H9 (cell line): Measurements from ENCODE around the gene PROC. TPM values are rescaled to one million over a fixed set of nuclear protein-coding genes. Genes with fewer than 3 reads are reported as not detected.

ENCODE experiments used
- DNase-seq: peaks from one replicate; pipeline ENCODE4 v3.0.0-alpha.2; 2017
- H2AFZ ChIP-seq: one replicate; pipeline ENCODE4 v1.6.1; 2013; ENCODE audit warnings: mild to moderate bottlenecking, low read length, control low read depth, moderate library complexity
- H2AK5ac ChIP-seq: 2 replicates; pipeline ENCODE4 v1.6.1; 2013; ENCODE audit warnings: low read length, control low read depth, mixed read lengths; ENCODE audit not compliant: insufficient read length
- H2BK120ac ChIP-seq: one replicate; pipeline ENCODE4 v1.6.1; 2013; ENCODE audit warnings: low read depth, mild to moderate bottlenecking, low read length, control low read depth, inconsistent platforms; ENCODE audit not compliant: poor library complexity, severe bottlenecking
- H2BK12ac ChIP-seq: 2 replicates; pipeline ENCODE4 v1.6.1; 2013; ENCODE audit warnings: low read length, control low read depth, mixed read lengths, low read depth; ENCODE audit not compliant: insufficient read length
- H2BK15ac ChIP-seq: 2 replicates; pipeline ENCODE4 v1.6.1; 2013; ENCODE audit warnings: low read depth, low read length, control low read depth
- H2BK20ac ChIP-seq: one replicate; pipeline ENCODE4 v1.6.1; 2013; ENCODE audit warnings: low read depth, mild to moderate bottlenecking, low read length, control low read depth, inconsistent platforms; ENCODE audit not compliant: poor library complexity, severe bottlenecking
- H2BK5ac ChIP-seq: 2 replicates; pipeline ENCODE4 v1.6.1; 2013; ENCODE audit warnings: low read length, control low read depth, mixed read lengths; ENCODE audit not compliant: insufficient read length
- H3K14ac ChIP-seq: 2 replicates; pipeline ENCODE4 v1.6.1; 2013; ENCODE audit warnings: low read length, control low read depth; ENCODE audit not compliant: insufficient read depth
- H3K18ac ChIP-seq: 2 replicates; pipeline ENCODE4 v1.6.1; 2013; ENCODE audit warnings: low read depth, mild to moderate bottlenecking, mixed read lengths, low read length, control low read depth; ENCODE audit not compliant: insufficient read length
- H3K23ac ChIP-seq: 2 replicates; pipeline ENCODE4 v1.6.1; 2013; ENCODE audit warnings: low read length, control low read depth, mixed read lengths, low read depth; ENCODE audit not compliant: insufficient read length
- H3K23me2 ChIP-seq: 2 replicates; pipeline ENCODE4 v1.6.1; 2013; ENCODE audit warnings: low read depth, mild to moderate bottlenecking, mixed read lengths, low read length, control low read depth; ENCODE audit not compliant: insufficient read length, poor library complexity, severe bottlenecking
- H3K27ac ChIP-seq: 2 replicates; pipeline ENCODE4 v1.5.1; 2013; ENCODE audit warnings: low read length, control low read depth, mixed read lengths, low read depth; ENCODE audit not compliant: insufficient read length
- H3K27me3 ChIP-seq: 2 replicates; pipeline ENCODE4 v1.6.1; 2013; ENCODE audit warnings: low read length, control low read depth, inconsistent platforms; ENCODE audit not compliant: insufficient read depth
- H3K4ac ChIP-seq: 2 replicates; pipeline ENCODE4 v1.6.1; 2013; ENCODE audit warnings: low read depth, mild to moderate bottlenecking, control low read depth, inconsistent platforms, low read length, moderate library complexity
- H3K4me1 ChIP-seq: 2 replicates; pipeline ENCODE4 v1.6.1; 2013; ENCODE audit warnings: low read length, control low read depth, inconsistent platforms; ENCODE audit not compliant: insufficient read depth
- H3K4me2 ChIP-seq: 2 replicates; pipeline ENCODE4 v1.6.1; 2013; ENCODE audit warnings: low read length, control low read depth, mixed read lengths; ENCODE audit not compliant: insufficient read length, insufficient read depth
- H3K56ac ChIP-seq: 2 replicates; pipeline ENCODE4 v1.6.1; 2013; ENCODE audit warnings: low read depth, mild to moderate bottlenecking, mixed read lengths, low read length, control low read depth; ENCODE audit not compliant: insufficient read length
- H3K79me1 ChIP-seq: 2 replicates; pipeline ENCODE4 v1.6.1; 2013; ENCODE audit warnings: low read depth, mild to moderate bottlenecking, moderate library complexity, low read length, control low read depth, inconsistent platforms; ENCODE audit not compliant: insufficient read depth, poor library complexity, severe bottlenecking
- H3K79me2 ChIP-seq: 2 replicates; pipeline ENCODE4 v1.6.1; 2013; ENCODE audit warnings: low read length, control low read depth, inconsistent platforms; ENCODE audit not compliant: insufficient read depth
- H3K9ac ChIP-seq: 2 replicates; pipeline ENCODE4 v1.6.1; 2013; ENCODE audit warnings: low read length, control low read depth, mixed read lengths; ENCODE audit not compliant: insufficient read length; ENCODE audit errors: extremely low read depth
- H3K9me3 ChIP-seq: one replicate; pipeline ENCODE4 v1.6.1; 2013; ENCODE audit warnings: low read depth, low read length, inconsistent platforms; ENCODE audit not compliant: control insufficient read depth
- H3T11ph ChIP-seq: one replicate; pipeline ENCODE4 v1.6.1; 2013; ENCODE audit warnings: mild to moderate bottlenecking, low read length, control low read depth, inconsistent platforms
- H4K20me1 ChIP-seq: one replicate; pipeline ENCODE4 v1.6.1; 2013; ENCODE audit not compliant: control insufficient read depth, insufficient read length, insufficient read depth
- H4K5ac ChIP-seq: 2 replicates; pipeline ENCODE4 v1.6.1; 2013; ENCODE audit warnings: low read depth, mild to moderate bottlenecking, mixed read lengths, low read length, control low read depth; ENCODE audit not compliant: insufficient read length
- H4K8ac ChIP-seq: replicated peaks from 2 replicates; pipeline ENCODE4 v1.6.1; 2013; ENCODE audit warnings: low read length, control low read depth, mixed read lengths, low read depth; ENCODE audit not compliant: insufficient read length
- H4K91ac ChIP-seq: 2 replicates; pipeline ENCODE4 v1.6.1; 2013; ENCODE audit warnings: low read depth, mild to moderate bottlenecking, moderate library complexity, mixed read lengths, low read length, control low read depth; ENCODE audit not compliant: insufficient read length
- H3K27ac Mint-ChIP-seq, 3 experiments: 2 replicates in 2 of 3; 3 replicates in 1 of 3; pipeline ENCODE4 v1.8.0; 2020 to 2021; ENCODE audit warnings: mixed read lengths in 3 of 3, mild to moderate bottlenecking in 1 of 3, moderate library complexity in 1 of 3
- H3K27me3 Mint-ChIP-seq: 2 replicates; pipeline ENCODE4 v1.8.0; 2021; ENCODE audit warnings: low read depth, mild to moderate bottlenecking, moderate library complexity, mixed read lengths
- H3K36me3 Mint-ChIP-seq, 3 experiments: 2 replicates in 2 of 3; 3 replicates in 1 of 3; pipeline ENCODE4 v1.8.0; 2020 to 2021; ENCODE audit warnings: low read depth in 3 of 3, mixed read lengths in 3 of 3; ENCODE audit not compliant: insufficient read depth in 1 of 3
- H3K4me1 Mint-ChIP-seq, 2 experiments: 2 replicates each; pipeline ENCODE4 v1.8.0; 2020; ENCODE audit warnings: mixed read lengths in 2 of 2
- H3K4me3 Mint-ChIP-seq, 2 experiments: 2 replicates in 1 of 2; 3 replicates in 1 of 2; pipeline ENCODE4 v1.8.0; 2020 to 2021; ENCODE audit warnings: mild to moderate bottlenecking in 2 of 2, mixed read lengths in 2 of 2, moderate library complexity in 1 of 2
- H3K9me3 Mint-ChIP-seq, 2 experiments: 2 replicates in 1 of 2; 3 replicates in 1 of 2; pipeline ENCODE4 v1.8.0; 2020; ENCODE audit warnings: mild to moderate bottlenecking in 2 of 2, mixed read lengths in 2 of 2, moderate library complexity in 1 of 2
- WGBS: extraction: QIAGEN DNeasy Blood & Tissue Kit; methylation state at CpG from one replicate; pipeline ENCODE4 v1.1.7; 2013; ENCODE audit warnings: missing lambda C conversion rate, low lambda C conversion rate, mixed read lengths; ENCODE audit not compliant: insufficient read length; ENCODE audit errors: extremely low coverage; 5-methylcytosine and 5-hydroxymethylcytosine counted together
- total RNA-seq: library from RNA; stranded (reverse); gene quantifications from 2 replicates; pipeline ENCODE4 v1.2.1, GENCODE V29; 2021
- TF ChIP-seq, protein P1 (sequence below): fragments of 200-600 bp; sonication (generic); conservative IDR thresholded peaks from 3 replicates; pipeline ENCODE4 v1.8.0; 2021; ENCODE audit warnings: antibody characterized with exemption, mild to moderate bottlenecking

The PROC gene
- total RNA-seq, 1 experiment from 2014 or later: 0.61 TPM

DNA sequence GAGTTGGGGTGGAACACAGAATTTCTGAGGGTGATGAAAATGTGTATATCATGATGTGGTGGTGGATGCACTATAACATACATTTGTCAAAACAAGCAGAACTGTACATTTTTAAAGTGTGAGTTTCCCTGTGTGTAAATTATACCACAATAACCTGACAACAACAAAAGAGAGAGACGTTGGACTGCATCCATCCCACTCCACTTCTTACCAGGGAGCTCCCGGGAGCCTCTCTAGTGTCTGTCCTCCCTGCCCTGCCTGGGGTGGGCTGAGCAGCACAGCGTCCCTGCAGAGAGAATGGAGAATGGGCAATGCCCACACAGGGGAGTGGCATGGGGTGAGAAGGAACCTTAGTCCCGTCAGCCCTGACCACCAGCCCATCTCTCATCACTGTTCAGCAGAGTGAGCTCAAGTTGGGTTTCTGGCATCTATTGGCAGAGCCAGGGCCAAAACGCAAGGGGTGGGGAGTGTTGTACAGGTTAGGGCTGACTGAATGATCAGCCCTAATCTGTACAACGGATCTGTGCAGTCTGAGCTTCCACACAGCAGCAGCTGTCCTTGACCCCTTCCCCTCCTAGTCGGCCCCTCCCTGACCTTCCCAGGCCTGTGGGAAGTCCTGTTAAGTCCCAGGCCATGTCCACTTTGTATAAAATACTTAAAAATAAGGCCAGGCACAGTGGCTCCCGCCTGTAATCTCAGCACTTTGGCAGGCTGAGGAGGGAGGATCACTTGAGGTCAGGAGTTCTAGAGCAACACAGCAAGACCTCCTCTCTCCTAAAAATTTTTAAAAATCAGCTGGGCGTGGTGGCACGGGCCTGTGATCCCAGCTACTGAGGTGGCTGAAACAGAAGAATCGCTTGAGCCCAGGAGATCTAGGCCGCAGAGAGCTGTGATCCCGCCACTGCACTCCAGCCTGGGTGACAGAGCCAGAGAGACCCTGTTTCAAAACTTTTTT lies 3.3 kb upstream of the PROC start:
- no peak for DNase-seq
- no peak overlapping the region for H3K27ac ChIP-seq
- no peak overlapping the region for H4K91ac ChIP-seq
- H2AFZ ChIP-seq: no peak overlapping the region
- H3K79me2 ChIP-seq: no peaks in the 10 kb centered on the region
- H3K56ac ChIP-seq: no peak overlapping the region
- WGBS: no CpG with 5 or more reads among the region's 13 CpGs
- H3K27me3 Mint-ChIP-seq: peaks cover 58% of the 10 kb centered on the region
- H4K20me1 ChIP-seq: no peaks in the 10 kb centered on the region
- H3K18ac ChIP-seq: no peak overlapping the region
- no peaks in the 10 kb centered on the region for H3K9me3 ChIP-seq
- H3K23me2 ChIP-seq: peaks cover 6% of the 10 kb centered on the region
- H2BK12ac ChIP-seq: no peak overlapping the region
- H3K4ac ChIP-seq: no peak overlapping the region
- H3K9ac ChIP-seq: no peak overlapping the region
- H3K23ac ChIP-seq: no peak overlapping the region
- no peak overlapping the region for H2BK15ac ChIP-seq
- H3K36me3 Mint-ChIP-seq: peaks cover 0 to 16% (median 4%) of the 10 kb centered on the region in 3 experiments; a peak in 3 of 7 replicates
- peaks cover 4% of the 10 kb centered on the region; the same call in 1 of the 2 replicates for H3K27me3 ChIP-seq
- H3K14ac ChIP-seq: no peak overlapping the region
- H3K9me3 Mint-ChIP-seq: peaks cover 4% of the 10 kb centered on the region in 2 experiments; a peak in 3 of 5 replicates
- H4K8ac ChIP-seq: no peak overlapping the region
- no peak overlapping the region for H2AK5ac ChIP-seq
- H3K4me1 ChIP-seq: no peaks in the 10 kb centered on the region
- TF ChIP-seq, protein P1, sequence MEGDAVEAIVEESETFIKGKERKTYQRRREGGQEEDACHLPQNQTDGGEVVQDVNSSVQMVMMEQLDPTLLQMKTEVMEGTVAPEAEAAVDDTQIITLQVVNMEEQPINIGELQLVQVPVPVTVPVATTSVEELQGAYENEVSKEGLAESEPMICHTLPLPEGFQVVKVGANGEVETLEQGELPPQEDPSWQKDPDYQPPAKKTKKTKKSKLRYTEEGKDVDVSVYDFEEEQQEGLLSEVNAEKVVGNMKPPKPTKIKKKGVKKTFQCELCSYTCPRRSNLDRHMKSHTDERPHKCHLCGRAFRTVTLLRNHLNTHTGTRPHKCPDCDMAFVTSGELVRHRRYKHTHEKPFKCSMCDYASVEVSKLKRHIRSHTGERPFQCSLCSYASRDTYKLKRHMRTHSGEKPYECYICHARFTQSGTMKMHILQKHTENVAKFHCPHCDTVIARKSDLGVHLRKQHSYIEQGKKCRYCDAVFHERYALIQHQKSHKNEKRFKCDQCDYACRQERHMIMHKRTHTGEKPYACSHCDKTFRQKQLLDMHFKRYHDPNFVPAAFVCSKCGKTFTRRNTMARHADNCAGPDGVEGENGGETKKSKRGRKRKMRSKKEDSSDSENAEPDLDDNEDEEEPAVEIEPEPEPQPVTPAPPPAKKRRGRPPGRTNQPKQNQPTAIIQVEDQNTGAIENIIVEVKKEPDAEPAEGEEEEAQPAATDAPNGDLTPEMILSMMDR: no peak
- H3T11ph ChIP-seq: no peak overlapping the region
- no peak overlapping the region for H4K5ac ChIP-seq
- H3K4me1 Mint-ChIP-seq: peaks cover 10% of the 10 kb centered on the region in 2 experiments
- H2BK20ac ChIP-seq: no peak overlapping the region
- no peak overlapping the region for H3K4me3 Mint-ChIP-seq
- no peaks in the 10 kb centered on the region for H3K79me1 ChIP-seq
- H3K27ac Mint-ChIP-seq: no peak overlapping the region
- no peak overlapping the region for H3K4me2 ChIP-seq
- no peak overlapping the region for H2BK5ac ChIP-seq
- no peak overlapping the region for H2BK120ac ChIP-seq
